HUES64 (cell line): ENCODE measurements around the gene TIMP1.

ENCODE experiments used
- H3K27ac ChIP-seq: 2 replicates; pipeline ENCODE4 v1.7.0; 2013; ENCODE audit warnings: low read depth, low read length, inconsistent platforms
- H3K27me3 ChIP-seq: 2 replicates; pipeline ENCODE4 v1.6.1; 2013; ENCODE audit warnings: mild to moderate bottlenecking, low read length; ENCODE audit not compliant: insufficient read depth
- H3K36me3 ChIP-seq: 2 replicates; pipeline ENCODE4 v1.6.1; 2013; ENCODE audit warnings: mild to moderate bottlenecking, low read length; ENCODE audit not compliant: insufficient read depth
- H3K4me1 ChIP-seq: 2 replicates; pipeline ENCODE4 v1.6.1; 2013; ENCODE audit warnings: mild to moderate bottlenecking, low read length, moderate library complexity; ENCODE audit not compliant: insufficient read depth
- H3K4me3 ChIP-seq: 2 replicates; pipeline ENCODE4 v1.5.1; 2013; ENCODE audit warnings: mild to moderate bottlenecking, low read length, moderate library complexity
- H3K9ac ChIP-seq: 2 replicates; pipeline ENCODE4 v1.6.1; 2013; ENCODE audit warnings: mild to moderate bottlenecking, low read depth, low read length
- H3K9me3 ChIP-seq: 2 replicates; pipeline ENCODE4 v1.6.1; 2013; ENCODE audit warnings: low read depth, low read length; ENCODE audit not compliant: insufficient read depth
- WGBS: fragments of 150-250, 120-280 bp; methylation state at CpG from one replicate; pipeline ENCODE4 v1.1.7; 2013; ENCODE audit warnings: missing lambda C conversion rate; 5-methylcytosine and 5-hydroxymethylcytosine counted together

TIMP1 gene

GRCh38 chrX:47574076-47574546, 8.1 kb upstream of the TIMP1 start:
- no peaks in the 10 kb centered on the region for H3K27me3 ChIP-seq
- H3K27ac ChIP-seq, result peak overlapping the region; percentile 95
- peak overlapping the region; percentile 59 for H3K4me3 ChIP-seq
- peaks cover 16% of the 10 kb centered on the region for H3K36me3 ChIP-seq
- no peaks in the 10 kb centered on the region for H3K9me3 ChIP-seq
- H3K9ac ChIP-seq, result peak overlapping the region; percentile 86
- under 1% methylated on average over 41 of the region's 41 CpGs for WGBS
- peaks cover 16% of the 10 kb centered on the region; the same call in 1 of the 2 replicates for H3K4me1 ChIP-seq

GRCh38 chrX:47574547-47575301, 7.5 kb upstream of the TIMP1 start:
- Histone ChIP-seq H3K4me3 (peak overlapping the region; percentile 59), H3K9ac (peak overlapping the region; percentile 86), H3K27ac (peak overlapping the region; percentile 95), H3K4me1 (peaks cover 16% of the 10 kb centered on the region; the same call in 1 of the 2 replicates), H3K27me3 (no peaks in the 10 kb centered on the region), H3K9me3 (no peaks in the 10 kb centered on the region), H3K36me3 (peaks cover 12% of the 10 kb centered on the region)
- 26% methylated on average over 27 of the region's 27 CpGs for WGBS

- peaks cover 8% of the 10 kb centered on the region for H3K36me3 ChIP-seq
- 95% methylated on average over 20 of the region's 20 CpGs for WGBS
- no peaks in the 10 kb centered on the region for H3K9me3 ChIP-seq
- H3K9ac ChIP-seq, result no peak overlapping the region
- H3K27me3 ChIP-seq, result no peaks in the 10 kb centered on the region
- H3K4me1 ChIP-seq, result peaks cover 16% of the 10 kb centered on the region; the same call in 1 of the 2 replicates
- H3K4me3 ChIP-seq, result no peak overlapping the region
- H3K27ac ChIP-seq, result no peak overlapping the region
Observed at GRCh38 chrX:47576021-47576898, 6.0 kb upstream of the TIMP1 start.

GRCh38 chrX:47577424-47577823, 4.8 kb upstream of the TIMP1 start:
- Histone ChIP-seq H3K9ac (no peak overlapping the region), H3K9me3 (no peaks in the 10 kb centered on the region)
- 83% methylated on average over 9 of the region's 9 CpGs for WGBS

GRCh38 chrX:47577901-47578300, 4.3 kb upstream of the TIMP1 start:
- Histone ChIP-seq H3K36me3 (no peaks in the 10 kb centered on the region), H3K27ac (no peak overlapping the region), H3K4me3 (no peak overlapping the region), H3K27me3 (no peaks in the 10 kb centered on the region), H3K9ac (no peak overlapping the region), H3K4me1 (peaks cover 15% of the 10 kb centered on the region; the same call in 1 of the 2 replicates), H3K9me3 (no peaks in the 10 kb centered on the region)
- WGBS, result 78% methylated on average over 3 of the region's 3 CpGs

More at GRCh38 chrX:47577424-47577823, 4.8 kb upstream of the TIMP1 start:
- Histone ChIP-seq H3K27ac (no peak overlapping the region), H3K27me3 (no peaks in the 10 kb centered on the region), H3K4me3 (no peak overlapping the region), H3K36me3 (no peaks in the 10 kb centered on the region), H3K4me1 (peaks cover 16% of the 10 kb centered on the region; the same call in 1 of the 2 replicates)

GRCh38 chrX:47578692-47579091, 3.5 kb upstream of the TIMP1 start:
- Histone ChIP-seq H3K9me3 (no peaks in the 10 kb centered on the region), H3K36me3 (no peaks in the 10 kb centered on the region), H3K4me3 (no peak overlapping the region), H3K27ac (no peak overlapping the region), H3K27me3 (no peaks in the 10 kb centered on the region), H3K9ac (no peak overlapping the region), H3K4me1 (0 out of 2 replicates have a peak, but pooled peaks cover 9% of the 10 kb centered on the region)
- WGBS, result 84% methylated on average over 13 of the region's 16 CpGs

- no peak overlapping the region for H3K4me3 ChIP-seq
- 0 out of 2 replicates have a peak, but pooled peaks cover 9% of the 10 kb centered on the region for H3K4me1 ChIP-seq
- H3K27me3 ChIP-seq, result no peaks in the 10 kb centered on the region
- 85% methylated on average over 7 of the region's 9 CpGs for WGBS
- H3K36me3 ChIP-seq, result no peaks in the 10 kb centered on the region
- H3K27ac ChIP-seq, result no peak overlapping the region
- no peak overlapping the region for H3K9ac ChIP-seq
- no peaks in the 10 kb centered on the region for H3K9me3 ChIP-seq
Observed at GRCh38 chrX:47579537-47579936, 2.7 kb upstream of the TIMP1 start.

GRCh38 chrX:47583240-47583861, 1.1 kb downstream of the TIMP1 start:
- Histone ChIP-seq H3K4me3 (no peak overlapping the region; the same call in 1 of the 2 replicates), H3K9me3 (no peaks in the 10 kb centered on the region), H3K27ac (no peak overlapping the region), H3K9ac (no peak overlapping the region), H3K4me1 (no peaks in the 10 kb centered on the region), H3K36me3 (peaks cover 4% of the 10 kb centered on the region; the same call in 1 of the 2 replicates), H3K27me3 (no peaks in the 10 kb centered on the region)
- 86% methylated on average over 8 of the region's 8 CpGs for WGBS

- Histone ChIP-seq H3K36me3 (peaks cover 4% of the 10 kb centered on the region; the same call in 1 of the 2 replicates), H3K9me3 (no peaks in the 10 kb centered on the region), H3K4me3 (no peak overlapping the region), H3K9ac (no peak overlapping the region), H3K27ac (no peak overlapping the region), H3K4me1 (no peaks in the 10 kb centered on the region), H3K27me3 (no peaks in the 10 kb centered on the region)
- WGBS, result 90% methylated on average over 4 of the region's 6 CpGs
Observed at GRCh38 chrX:47584714-47585113, 2.5 kb downstream of the TIMP1 start.

- Histone ChIP-seq H3K27me3 (no peaks in the 10 kb centered on the region), H3K4me1 (no peaks in the 10 kb centered on the region), H3K9me3 (no peaks in the 10 kb centered on the region), H3K36me3 (peaks cover 4% of the 10 kb centered on the region; the same call in 1 of the 2 replicates), H3K27ac (no peak overlapping the region), H3K9ac (no peak overlapping the region), H3K4me3 (no peak overlapping the region)
- WGBS, result 90% methylated on average over 16 of the region's 16 CpGs
Observed at GRCh38 chrX:47585273-47585672, 3.0 kb downstream of the TIMP1 start.
